ENCODE results near the gene PATJ.
"Not testable (repeated sequence)": the region's sequence is repeated elsewhere in the genome, so short reads cannot be mapped to it uniquely, and the experiment has no call there.

PATJ gene

GRCh38 chr1:61711969-61712368 is 30.3 kb upstream of the PATJ start:
- TF ChIP-seq CTCF (IDR thresholded peaks at IDR 0.05; ENCODE audit: low read depth, low read length, missing control alignments): no peak
- no peak for DNase-seq (ENCODE audit: extremely low read depth, low read depth)
- no peak overlapping the region for H3K4me3 ChIP-seq (replicated peaks; ENCODE audit: low read depth, low read length)

GRCh38 chr1:61718996-61719663 is 23.1 kb upstream of the PATJ start:
- not testable (repeated sequence) for H3K4me3 ChIP-seq (replicated peaks; ENCODE audit: low read depth, low read length); DNase-seq (ENCODE audit: extremely low read depth, low read depth)

- H3K4me3 ChIP-seq (replicated peaks; ENCODE audit: low read depth, low read length): peak overlapping the region; percentile 73
- no peak for TF ChIP-seq CTCF (IDR thresholded peaks at IDR 0.05; ENCODE audit: low read depth, low read length, missing control alignments)
- no peak for DNase-seq (ENCODE audit: extremely low read depth, low read depth)
These were observed 17.8 kb upstream of the PATJ start for GRCh38 chr1:61724506-61724812.

- no peak for TF ChIP-seq CTCF (IDR thresholded peaks at IDR 0.05; ENCODE audit: low read depth, low read length, missing control alignments)
- DNase-seq (ENCODE audit: extremely low read depth, low read depth): peak; percentile 62
- peak within 1 kb of the TSS; percentile 73 for H3K4me3 ChIP-seq (replicated peaks; ENCODE audit: low read depth, low read length)
These were observed 17.2 kb upstream of the PATJ start, which contains the start of gene TM2D1 for GRCh38 chr1:61724813-61725694. Gene TM2D1 (minus strand): TSS chr1:61725141. CDS start chr1:61725120, 21 bp downstream.

GRCh38 chr1:61727544-61727943 is 14.7 kb upstream of the PATJ start:
- no peak for TF ChIP-seq CTCF (IDR thresholded peaks at IDR 0.05; ENCODE audit: low read depth, low read length, missing control alignments)
- no peak for DNase-seq (ENCODE audit: extremely low read depth, low read depth)
- H3K4me3 ChIP-seq (replicated peaks; ENCODE audit: low read depth, low read length): no peak overlapping the region

GRCh38 chr1:61730679-61731078 is 11.6 kb upstream of the PATJ start:
- not testable (repeated sequence) for H3K4me3 ChIP-seq (replicated peaks; ENCODE audit: low read depth, low read length)

GRCh38 chr1:61732726-61733125 is 9.6 kb upstream of the PATJ start:
- TF ChIP-seq CTCF (IDR thresholded peaks at IDR 0.05; ENCODE audit: low read depth, low read length, missing control alignments): no peak
- H3K4me3 ChIP-seq (replicated peaks; ENCODE audit: low read depth, low read length): no peak overlapping the region
- no peak for DNase-seq (ENCODE audit: extremely low read depth, low read depth)

More at GRCh38 chr1:61730679-61731078, 11.6 kb upstream of the PATJ start:
- DNase-seq (ENCODE audit: extremely low read depth, low read depth): not testable (repeated sequence)

Measured in HFF-Myc (cell line).